ENCODE results near the gene ETFA. TPM values are rescaled to one million over a fixed set of nuclear protein-coding genes. Genes with fewer than 3 reads are reported as not detected.

The ETFA gene
- total RNA-seq, 4 donors from 2014 or later, result 56.6 to 125 (median 83.1) TPM

DNA sequence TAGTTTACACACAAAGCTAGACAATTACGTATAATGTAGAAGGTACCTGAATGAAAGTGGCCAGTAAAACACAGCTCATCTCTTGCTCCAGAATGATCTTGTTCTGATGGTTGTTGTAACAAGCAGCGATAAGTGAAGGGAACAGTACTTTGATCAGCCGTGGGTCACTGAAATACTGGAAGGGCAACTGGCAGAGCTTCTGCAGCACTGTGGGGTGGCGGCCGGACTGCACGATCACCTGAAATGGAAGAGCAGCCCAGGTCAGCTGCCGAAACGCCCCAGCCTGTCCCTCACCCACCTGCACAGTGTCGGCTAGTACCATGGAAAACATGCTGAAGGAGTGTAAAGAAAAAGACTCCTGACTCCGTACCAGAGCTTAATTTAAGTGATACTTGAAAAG, 42.6 kb upstream of the ETFA start:
- Histone ChIP-seq H3K36me3 (peaks cover 0 to 4% (median 0%) of the 10 kb centered on the region in 3 donors), H3K4me1 (no peaks in the 10 kb centered on the region), H3K27me3 (no peaks in the 10 kb centered on the region), H3K9me3 (no peaks in the 10 kb centered on the region), H3K4me3 (no peak overlapping the region), H3K27ac (no peak overlapping the region)
- intact Hi-C loops (cut with DNase I), result no loop called here
- TF ChIP-seq POLR2A (IDR thresholded peaks at IDR 0.05) (no peak), CTCF (IDR thresholded peaks at IDR 0.05) (no peak)
- 90 to 92% methylated on average over 10 of the region's 10 CpGs for WGBS, 2 donors
- DNase-seq, result no peak

DNA sequence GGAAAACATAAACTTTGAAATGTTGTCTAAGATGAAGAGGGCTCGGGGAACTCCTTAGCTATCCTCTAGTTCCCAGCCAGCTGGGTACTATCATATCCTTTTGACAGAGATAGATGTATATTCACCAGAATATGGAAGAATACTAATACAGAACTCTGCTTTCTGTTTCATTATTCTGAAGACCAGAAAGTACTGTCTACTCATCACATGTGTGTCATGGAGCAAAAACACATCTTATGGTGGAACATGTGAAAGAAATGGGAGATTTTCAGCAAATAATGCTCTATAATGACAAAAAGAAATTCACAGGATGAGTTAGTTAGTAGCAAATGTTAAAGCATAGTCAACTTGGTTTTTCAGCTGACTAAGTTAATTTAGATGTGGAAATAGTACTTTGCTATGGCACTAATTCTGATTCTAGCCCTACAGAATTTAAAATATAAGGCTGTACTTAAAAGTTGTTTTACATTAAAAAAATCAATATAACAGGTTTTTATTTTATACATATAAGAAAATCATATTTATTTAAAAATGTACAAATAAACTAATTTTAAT, 41.8 kb upstream of the ETFA start:
- no peak overlapping the region for H3K4me3 ChIP-seq
- intact Hi-C loops (cut with DNase I), result no loop called here

DNA sequence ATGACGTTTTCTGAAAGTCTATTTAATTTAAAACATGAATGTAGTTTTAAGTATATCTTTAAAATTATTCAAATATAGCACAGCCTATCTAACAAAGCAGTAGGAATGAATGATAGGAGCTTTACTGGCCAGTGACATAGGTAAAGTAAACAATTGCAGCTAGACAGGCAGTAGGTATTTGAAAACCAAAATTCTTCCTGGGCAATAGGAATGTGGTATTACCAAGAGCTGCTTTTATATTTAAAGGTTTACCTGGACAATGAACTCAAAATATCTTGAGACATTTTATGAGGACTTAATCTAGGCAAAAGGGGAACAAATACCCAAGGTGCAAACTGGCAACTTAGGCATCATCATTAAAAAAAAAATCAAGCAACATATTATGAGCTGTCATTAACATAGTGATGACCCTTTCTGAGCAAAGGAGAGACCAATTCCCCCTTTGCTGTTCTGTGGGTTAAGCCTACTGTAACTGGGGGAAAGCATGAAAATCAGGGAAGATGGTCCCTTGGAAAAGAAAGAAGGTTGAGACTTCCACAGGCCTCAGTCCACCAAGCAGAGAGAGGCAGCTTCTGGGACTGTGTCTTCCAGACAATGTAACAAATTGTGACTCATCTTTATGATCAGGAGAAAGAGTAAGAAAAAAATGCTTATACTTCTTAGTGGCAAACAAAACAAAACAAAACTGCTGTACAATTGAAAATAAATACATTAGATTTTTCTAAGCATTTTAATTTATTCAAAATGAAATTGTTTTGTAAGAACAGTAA, 38.2 kb upstream of the ETFA start:
- Histone ChIP-seq H3K27me3 (peaks cover 2 to 41% (median 8%) of the 10 kb centered on the region in 4 donors), H3K36me3 (peaks cover 0 to 4% (median 0%) of the 10 kb centered on the region in 3 donors), H3K4me1 (peaks cover 13 to 24% (median 19%) of the 10 kb centered on the region in 3 donors), H3K9me3 (no peaks in the 10 kb centered on the region), H3K27ac (no peak overlapping the region), H3K4me3 (no peak overlapping the region)
- 78 to 93% methylated on average over 1 of the region's 1 CpG for WGBS, 2 donors
- no peak for DNase-seq
- intact Hi-C loops (cut with DNase I), result no loop called here
- TF ChIP-seq POLR2A (IDR thresholded peaks at IDR 0.05) (no peak), CTCF (IDR thresholded peaks at IDR 0.05) (no peak)

More for the DNA sequence above, 41.8 kb upstream of the ETFA start:
- H3K36me3 ChIP-seq, result peaks cover 0 to 4% (median 0%) of the 10 kb centered on the region in 3 donors
- no peak for DNase-seq
- 81 to 93% methylated on average over 1 of the region's 1 CpG for WGBS, 2 donors
- no peak for TF ChIP-seq POLR2A (IDR thresholded peaks at IDR 0.05)
- no peak for TF ChIP-seq CTCF (IDR thresholded peaks at IDR 0.05)
- H3K27ac ChIP-seq, result no peak overlapping the region
- no peaks in the 10 kb centered on the region for H3K9me3 ChIP-seq
- H3K4me1 ChIP-seq, result no peaks in the 10 kb centered on the region
- H3K27me3 ChIP-seq, result peaks cover 0 to 6% (median 0%) of the 10 kb centered on the region in 4 donors

GRCh38 chr15:76347482-76348055, 36.3 kb upstream of the ETFA start:
- peaks cover 18 to 32% (median 23%) of the 10 kb centered on the region in 3 donors for H3K4me1 ChIP-seq
- no peak for TF ChIP-seq CTCF (IDR thresholded peaks at IDR 0.05)
- no peak for DNase-seq
- H3K4me3 ChIP-seq, result peak overlapping the region; percentile 52 to 69 (median 62)
- 75 to 77% methylated on average over 12 to 13 of the region's 13 CpGs for WGBS, 2 donors
- H3K9me3 ChIP-seq, result no peaks in the 10 kb centered on the region
- intact Hi-C loops (cut with DNase I), result no loop called here
- H3K36me3 ChIP-seq, result peaks cover 0 to 4% (median 0%) of the 10 kb centered on the region in 3 donors
- H3K27me3 ChIP-seq, result peaks cover 18 to 60% (median 21%) of the 10 kb centered on the region in 4 donors
- peak overlapping the region in 2 of 4 donors; percentile 5 to 59 for H3K27ac ChIP-seq

Measured in esophagus squamous epithelium (tissue), 5 donors.